Adrenal gland (tissue), 5 donors: ENCODE results near the gene PRR20G.

ENCODE experiments used
- CTCF ChIP-seq, 6 experiments: fragments of 450-650 bp in 4 of 6; fragments of 200-600 bp in 2 of 6; sonication (generic) in 1 of 6; IDR thresholded peaks; 1 replicate in 5 of 6; 2 replicates in 1 of 6; pipeline versions ENCODE4 v1.5.1 to v1.8.0; 2016 to 2021; ENCODE audit warnings: antibody characterized with exemption in 6 of 6, mild to moderate bottlenecking in 2 of 6, moderate library complexity in 1 of 6
- POLR2A ChIP-seq, 2 donors: fragments of 450-650 bp; IDR thresholded peaks; one replicate each; pipeline ENCODE4 v1.6.1; 2017; ENCODE audit warnings: antibody characterized with exemption in 2 of 2, mild to moderate bottlenecking in 2 of 2, moderate library complexity in 1 of 2
- donor health status: DM: no; HTN: no; CAD: no.

GRCh38 chr3:127247292-127247691, 40.6 kb downstream of the PRR20G start:
- TF ChIP-seq CTCF (IDR thresholded peaks at IDR 0.05) (no peak), POLR2A (IDR thresholded peaks at IDR 0.05) (no peak)
